ENCODE results near the gene HIBCH. TPM values are rescaled to one million over a fixed set of nuclear protein-coding genes. Genes with fewer than 3 reads are reported as not detected.

The HIBCH gene
- total and polyA plus RNA-seq, 2 experiments from 2014 or later: 25.7 to 42.3 TPM

DNA sequence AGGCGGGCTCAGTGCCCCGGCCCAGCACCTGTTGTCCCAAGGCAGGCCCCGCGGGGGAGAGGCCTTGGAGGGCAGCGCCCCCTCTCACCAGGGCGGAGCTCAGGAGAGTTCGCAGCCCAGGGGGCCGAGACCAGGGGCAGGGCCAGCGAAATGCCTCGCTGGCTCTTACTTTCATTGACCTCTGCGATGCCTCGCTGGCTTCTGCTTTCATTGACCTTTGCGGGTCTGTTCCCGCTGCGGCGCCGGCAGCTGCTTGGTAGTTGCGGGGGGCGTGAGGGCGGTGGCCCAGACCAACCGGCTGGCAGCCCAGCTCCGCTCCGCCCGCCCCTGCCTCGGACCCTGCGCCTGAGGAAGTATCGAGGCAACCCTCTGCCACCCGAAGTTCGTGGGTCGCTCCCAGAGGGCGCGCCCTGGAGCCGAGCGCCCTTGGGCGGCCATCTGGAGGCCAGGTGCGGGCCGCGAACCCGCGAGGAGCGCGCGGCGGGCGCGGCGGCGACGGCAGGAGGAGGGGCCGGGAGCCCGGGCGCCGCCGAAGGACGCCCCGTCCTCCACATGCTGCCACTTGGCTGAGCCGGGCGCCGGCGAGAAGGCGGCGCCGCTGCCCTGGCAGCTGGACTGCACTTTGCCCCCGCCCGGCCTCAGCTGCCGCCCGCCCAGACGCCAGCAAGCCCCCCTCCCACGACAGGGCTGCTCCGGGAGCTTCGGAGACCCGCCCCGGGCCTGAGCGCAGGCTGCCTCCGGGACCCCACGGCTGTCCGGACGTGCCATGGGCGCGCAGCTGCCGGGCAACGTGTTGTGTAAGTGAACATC is 139.1 kb downstream of the HIBCH start:
- ATAC-seq (peak; percentile 89), DNase-seq (ENCODE audit: low spot score) (peak; percentile 86)
- peaks cover 7% of the 10 kb centered on the region for H3K27me3 Mint-ChIP-seq (ENCODE audit: insufficient read depth, low read depth, poor library complexity)
- H3K9me3 Mint-ChIP-seq: no peaks in the 10 kb centered on the region
- no peaks in the 10 kb centered on the region for H3F3A ChIP-seq (replicated peaks; ENCODE audit: low read depth)
- peak overlapping the region; percentile 99 for H2AFZ ChIP-seq
- no peaks in the 10 kb centered on the region for H4K20me1 ChIP-seq (replicated peaks; ENCODE audit: insufficient read depth)
- no peaks in the 10 kb centered on the region for H3K36me3 Mint-ChIP-seq (ENCODE audit: low read depth)
- no peak overlapping the region for H3K27ac ChIP-seq (ENCODE audit: low read depth)
- H3K4me2 ChIP-seq: peak overlapping the region; percentile 90
- H3K4me3 ChIP-seq: peak overlapping the region; percentile 79
- no peaks in the 10 kb centered on the region for H3K36me3 ChIP-seq (ENCODE audit: insufficient read depth)
- H3K4me1 Mint-ChIP-seq: peaks cover 9% of the 10 kb centered on the region
- no peaks in the 10 kb centered on the region for H3K79me2 ChIP-seq (replicated peaks; ENCODE audit: insufficient read depth)
- peaks cover 8% of the 10 kb centered on the region; the same call in 1 of the 2 replicates for H3K4me1 ChIP-seq (ENCODE audit: insufficient read depth)
- TF ChIP-seq CTCF (conservative IDR thresholded peaks at IDR 0.05; ENCODE audit: low read depth in 2 of 2): peak; percentile 56 to 70
- TF ChIP-seq, protein P1, sequence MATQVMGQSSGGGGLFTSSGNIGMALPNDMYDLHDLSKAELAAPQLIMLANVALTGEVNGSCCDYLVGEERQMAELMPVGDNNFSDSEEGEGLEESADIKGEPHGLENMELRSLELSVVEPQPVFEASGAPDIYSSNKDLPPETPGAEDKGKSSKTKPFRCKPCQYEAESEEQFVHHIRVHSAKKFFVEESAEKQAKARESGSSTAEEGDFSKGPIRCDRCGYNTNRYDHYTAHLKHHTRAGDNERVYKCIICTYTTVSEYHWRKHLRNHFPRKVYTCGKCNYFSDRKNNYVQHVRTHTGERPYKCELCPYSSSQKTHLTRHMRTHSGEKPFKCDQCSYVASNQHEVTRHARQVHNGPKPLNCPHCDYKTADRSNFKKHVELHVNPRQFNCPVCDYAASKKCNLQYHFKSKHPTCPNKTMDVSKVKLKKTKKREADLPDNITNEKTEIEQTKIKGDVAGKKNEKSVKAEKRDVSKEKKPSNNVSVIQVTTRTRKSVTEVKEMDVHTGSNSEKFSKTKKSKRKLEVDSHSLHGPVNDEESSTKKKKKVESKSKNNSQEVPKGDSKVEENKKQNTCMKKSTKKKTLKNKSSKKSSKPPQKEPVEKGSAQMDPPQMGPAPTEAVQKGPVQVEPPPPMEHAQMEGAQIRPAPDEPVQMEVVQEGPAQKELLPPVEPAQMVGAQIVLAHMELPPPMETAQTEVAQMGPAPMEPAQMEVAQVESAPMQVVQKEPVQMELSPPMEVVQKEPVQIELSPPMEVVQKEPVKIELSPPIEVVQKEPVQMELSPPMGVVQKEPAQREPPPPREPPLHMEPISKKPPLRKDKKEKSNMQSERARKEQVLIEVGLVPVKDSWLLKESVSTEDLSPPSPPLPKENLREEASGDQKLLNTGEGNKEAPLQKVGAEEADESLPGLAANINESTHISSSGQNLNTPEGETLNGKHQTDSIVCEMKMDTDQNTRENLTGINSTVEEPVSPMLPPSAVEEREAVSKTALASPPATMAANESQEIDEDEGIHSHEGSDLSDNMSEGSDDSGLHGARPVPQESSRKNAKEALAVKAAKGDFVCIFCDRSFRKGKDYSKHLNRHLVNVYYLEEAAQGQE (IDR thresholded peaks at IDR 0.05; ENCODE audit: unreplicated experiment): no peak
- H3K27ac Mint-ChIP-seq: no peak overlapping the region
- H3K4me3 Mint-ChIP-seq: peak overlapping the region; percentile 76
- peaks cover 28% of the 10 kb centered on the region for H3K27me3 ChIP-seq (ENCODE audit: insufficient read depth)
- no peaks in the 10 kb centered on the region for H3K9me2 ChIP-seq (ENCODE audit: insufficient read depth)

- H2AFZ ChIP-seq: peak overlapping the region; percentile 99
- no peaks in the 10 kb centered on the region for H3K9me3 Mint-ChIP-seq
- H3K36me3 ChIP-seq (ENCODE audit: insufficient read depth): no peaks in the 10 kb centered on the region
- H3K27me3 Mint-ChIP-seq (ENCODE audit: insufficient read depth, low read depth, poor library complexity): peaks cover 7% of the 10 kb centered on the region
- no peaks in the 10 kb centered on the region for H3K9me2 ChIP-seq (ENCODE audit: insufficient read depth)
- no peaks in the 10 kb centered on the region for H4K20me1 ChIP-seq (replicated peaks; ENCODE audit: insufficient read depth)
- TF ChIP-seq EZH2 (IDR thresholded peaks at IDR 0.05; ENCODE audit: low read depth, unreplicated experiment) (no peak), POLR2AphosphoS5 (IDR thresholded peaks at IDR 0.05; ENCODE audit: low read depth) (no peak)
- H3K4me3 Mint-ChIP-seq: peak overlapping the region; percentile 75
- peaks cover 9% of the 10 kb centered on the region for H3K4me1 Mint-ChIP-seq
- H3K79me2 ChIP-seq (replicated peaks; ENCODE audit: insufficient read depth): no peaks in the 10 kb centered on the region
- ATAC-seq: no peak; the same call in 2 of the 3 replicates
- peak overlapping the region; percentile 79 for H3K4me3 ChIP-seq
- H3K27ac Mint-ChIP-seq: no peak overlapping the region
- no peak for DNase-seq (ENCODE audit: low spot score)
- peak overlapping the region; percentile 90 for H3K4me2 ChIP-seq
- H3K27ac ChIP-seq (ENCODE audit: low read depth): no peak overlapping the region
- H3F3A ChIP-seq (replicated peaks; ENCODE audit: low read depth): no peaks in the 10 kb centered on the region
- peaks cover 28% of the 10 kb centered on the region for H3K27me3 ChIP-seq (ENCODE audit: insufficient read depth)
- no peaks in the 10 kb centered on the region for H3K36me3 Mint-ChIP-seq (ENCODE audit: low read depth)
- peaks cover 8% of the 10 kb centered on the region; the same call in 1 of the 2 replicates for H3K4me1 ChIP-seq (ENCODE audit: insufficient read depth)
Observed at GRCh38 chr2:190179754-190180312, 139.8 kb downstream of the HIBCH start.
